Astrocyte (in vitro differentiated cells and primary cell): ENCODE results near the gene ADD3.

Experiments used
- CTCF ChIP-seq: IDR thresholded peaks from 2 replicates; pipeline ENCODE4 v1.5.1; 2011; ENCODE audit warnings: low read depth, mild to moderate bottlenecking, inconsistent platforms, low read length, moderate library complexity; ENCODE audit not compliant: insufficient read depth
- EZH2 ChIP-seq: IDR thresholded peaks from 2 replicates; pipeline ENCODE4 v1.6.1; 2012; ENCODE audit warnings: mild to moderate bottlenecking, low read length, inconsistent platforms; ENCODE audit not compliant: insufficient read depth

- no peak for TF ChIP-seq EZH2
- TF ChIP-seq CTCF, result no peak
Measured at GRCh38 chr10:110065269-110065668, 57.5 kb downstream of the ADD3 start.
